CD4-positive, alpha-beta T cell treated with Interleukin-12 subunit alpha and Interleukin-12 subunit beta, for 1 hour (primary cell): ENCODE measurements around the gene JUN.

Experiments
- DNase-seq: peaks from one replicate; pipeline ENCODE4 v3.0.0-alpha.2; 2020

JUN gene

DNA sequence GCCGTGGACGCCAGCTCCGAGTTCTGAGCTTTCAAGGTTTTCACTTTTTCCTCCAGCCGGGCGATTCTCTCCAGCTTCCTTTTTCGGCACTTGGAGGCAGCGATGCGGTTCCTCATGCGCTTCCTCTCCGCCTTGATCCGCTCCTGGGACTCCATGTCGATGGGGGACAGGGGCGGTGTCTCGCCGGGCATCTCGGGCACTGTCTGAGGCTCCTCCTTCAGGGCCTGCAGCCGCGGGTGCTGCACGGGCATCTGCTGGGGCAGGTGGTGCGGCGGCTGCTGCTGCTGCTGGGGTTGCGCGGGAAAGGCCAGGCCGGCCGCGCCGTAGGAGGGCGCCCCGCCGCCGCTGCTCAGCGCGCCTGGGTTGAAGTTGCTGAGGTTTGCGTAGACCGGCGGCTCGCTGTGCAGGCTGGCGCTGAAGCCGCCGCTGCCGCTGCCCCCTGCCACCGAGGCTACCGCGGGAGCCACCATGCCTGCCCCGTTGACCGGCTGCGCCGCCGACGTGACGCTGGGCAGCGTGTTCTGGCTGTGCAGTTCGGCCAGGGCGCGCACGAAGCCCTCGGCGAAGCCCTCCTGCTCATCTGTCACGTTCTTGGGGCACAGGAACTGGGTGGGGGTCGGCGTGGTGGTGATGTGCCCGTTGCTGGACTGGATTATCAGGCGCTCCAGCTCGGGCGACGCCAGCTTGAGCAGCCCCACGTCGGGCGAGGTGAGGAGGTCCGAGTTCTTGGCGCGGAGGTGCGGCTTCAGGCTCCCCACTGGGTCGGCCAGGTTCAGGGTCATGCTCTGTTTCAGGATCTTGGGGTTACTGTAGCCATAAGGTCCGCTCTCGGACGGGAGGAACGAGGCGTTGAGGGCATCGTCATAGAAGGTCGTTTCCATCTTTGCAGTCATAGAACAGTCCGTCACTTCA, 1.4 kb downstream of the JUN start:
- DNase-seq = peak; percentile 60

DNA sequence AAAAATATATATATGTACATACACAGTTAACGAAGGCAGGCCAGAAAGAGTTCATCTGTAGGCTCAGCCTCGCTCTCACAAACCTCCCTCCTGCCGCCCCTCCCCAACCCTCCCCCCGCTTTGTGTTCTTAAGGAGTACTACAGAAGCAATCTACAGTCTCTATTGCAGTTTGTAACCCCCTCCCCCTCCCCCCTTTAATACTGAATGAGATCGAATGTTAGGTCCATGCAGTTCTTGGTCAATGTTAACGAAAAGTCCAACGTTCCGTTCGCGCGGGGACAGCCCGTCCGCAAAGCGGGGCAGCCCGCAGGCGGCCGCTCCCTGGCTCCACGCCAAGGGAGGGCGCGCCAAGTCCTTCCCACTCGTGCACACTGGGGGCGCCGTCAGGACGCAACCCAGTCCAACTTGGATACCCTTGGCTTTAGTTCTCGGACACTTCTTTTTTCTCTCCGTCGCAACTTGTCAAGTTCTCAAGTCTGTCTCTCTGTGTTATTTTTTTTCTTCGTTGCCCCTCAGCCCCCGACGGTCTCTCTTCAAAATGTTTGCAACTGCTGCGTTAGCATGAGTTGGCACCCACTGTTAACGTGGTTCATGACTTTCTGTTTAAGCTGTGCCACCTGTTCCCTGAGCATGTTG, 2.2 kb downstream of the JUN start:
- DNase-seq = peak; percentile 68

DNA sequence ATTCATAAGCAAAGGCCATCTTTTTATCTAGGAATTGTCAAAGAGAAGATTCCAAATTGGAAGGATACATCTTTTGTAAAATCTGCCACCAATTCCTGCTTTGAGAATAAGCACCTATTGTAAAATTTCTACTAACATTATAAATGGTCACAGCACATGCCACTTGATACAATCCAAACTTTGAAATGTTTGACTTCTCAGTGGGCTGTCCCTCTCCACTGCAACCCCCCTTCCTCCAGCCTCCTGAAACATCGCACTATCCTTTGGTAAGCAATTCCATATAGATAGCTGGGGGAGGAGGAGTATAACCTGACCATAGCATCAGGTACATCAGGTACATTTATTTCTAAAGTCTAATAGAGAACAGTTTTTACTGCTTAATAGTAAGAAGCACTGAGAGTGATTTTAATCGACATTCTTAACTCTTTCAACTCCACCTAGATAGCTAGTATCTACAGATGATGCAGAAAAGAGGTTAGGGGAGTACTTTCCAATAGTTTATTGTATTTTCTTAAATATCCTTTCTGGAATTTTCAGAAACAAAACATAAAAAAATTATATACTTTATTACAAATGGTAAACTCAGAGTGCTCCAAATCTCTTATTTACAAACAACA, 2.9 kb downstream of the JUN start:
- DNase-seq = peak; percentile 84

DNA sequence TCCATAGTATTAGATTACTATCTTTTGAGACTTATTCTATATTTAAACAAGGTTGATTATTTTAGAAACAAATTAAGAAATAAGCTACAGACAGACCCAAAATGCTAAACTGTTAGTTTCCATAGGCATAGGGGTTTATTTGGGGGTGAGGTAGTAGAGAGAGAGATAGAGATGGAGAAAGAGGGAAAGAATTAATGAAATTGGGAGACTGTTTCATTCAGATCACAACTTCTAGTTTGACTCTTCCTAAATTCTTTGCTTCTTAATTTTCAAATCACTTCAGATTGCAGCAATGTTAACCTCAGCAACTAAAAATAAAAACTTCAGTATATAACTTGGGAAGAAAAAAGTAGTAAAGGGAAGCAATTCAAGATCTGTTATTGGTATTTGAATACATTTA, 3.4 kb downstream of the JUN start:
- peak; percentile 63 for DNase-seq

DNA sequence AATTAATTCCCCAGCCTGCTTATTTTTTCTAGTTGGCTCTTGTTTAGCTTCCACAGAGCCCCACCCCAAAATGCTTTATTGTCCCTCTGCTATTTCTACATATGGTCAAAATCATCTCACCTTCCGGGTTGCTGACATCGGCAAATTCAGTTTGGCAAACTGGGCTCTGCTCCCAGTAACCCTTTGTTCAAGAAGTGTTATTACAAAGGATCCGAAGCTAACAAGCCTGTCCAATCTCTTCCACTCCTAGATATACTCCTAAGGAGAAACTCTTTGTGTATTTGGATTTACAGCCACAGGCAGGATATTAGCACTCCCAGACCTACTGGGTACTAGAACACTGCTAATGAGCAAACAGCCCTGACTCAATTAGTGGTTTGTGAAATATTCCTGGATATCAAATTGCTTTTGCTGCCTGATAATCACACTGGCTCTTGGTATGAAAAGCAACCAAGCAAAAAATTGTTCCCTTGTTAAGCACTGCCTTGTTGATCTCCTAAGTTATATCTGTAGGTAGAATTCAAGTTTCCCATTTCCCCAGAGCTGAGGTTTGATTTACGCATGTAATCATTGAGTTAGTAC, 4.0 kb downstream of the JUN start:
- peak; percentile 74 for DNase-seq

DNA sequence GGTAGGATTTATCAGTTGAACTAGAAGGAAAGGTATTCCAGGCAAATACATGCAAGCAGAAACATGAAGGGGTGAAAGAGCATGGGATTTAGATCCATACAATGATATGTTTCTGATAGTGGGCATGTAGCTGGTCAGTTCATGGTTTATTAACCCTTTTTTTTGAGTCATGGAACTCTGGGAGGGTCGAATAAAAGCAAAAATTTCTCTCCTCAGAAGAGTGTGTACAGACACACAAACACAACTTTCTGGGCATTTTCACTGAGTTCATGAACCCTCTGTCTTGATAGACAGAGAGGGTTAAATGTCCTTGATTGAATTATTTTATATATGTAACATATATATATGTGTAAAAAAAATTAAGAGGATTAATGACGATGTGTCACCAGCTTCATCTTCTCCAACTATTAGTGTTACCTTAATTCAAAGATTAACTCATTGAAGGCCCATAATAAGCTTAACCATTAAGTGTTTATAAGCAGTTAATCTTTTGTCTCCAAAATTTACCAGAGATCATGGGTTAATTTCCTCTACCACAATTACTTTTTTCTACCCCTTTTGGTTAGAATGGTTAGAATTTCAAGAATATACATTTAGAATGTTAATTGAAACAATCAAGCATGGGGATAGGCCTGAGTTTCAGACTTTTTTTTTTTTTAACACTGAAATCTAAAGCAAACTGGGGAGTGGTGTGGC, 4.6 kb downstream of the JUN start:
- no peak for DNase-seq

DNA sequence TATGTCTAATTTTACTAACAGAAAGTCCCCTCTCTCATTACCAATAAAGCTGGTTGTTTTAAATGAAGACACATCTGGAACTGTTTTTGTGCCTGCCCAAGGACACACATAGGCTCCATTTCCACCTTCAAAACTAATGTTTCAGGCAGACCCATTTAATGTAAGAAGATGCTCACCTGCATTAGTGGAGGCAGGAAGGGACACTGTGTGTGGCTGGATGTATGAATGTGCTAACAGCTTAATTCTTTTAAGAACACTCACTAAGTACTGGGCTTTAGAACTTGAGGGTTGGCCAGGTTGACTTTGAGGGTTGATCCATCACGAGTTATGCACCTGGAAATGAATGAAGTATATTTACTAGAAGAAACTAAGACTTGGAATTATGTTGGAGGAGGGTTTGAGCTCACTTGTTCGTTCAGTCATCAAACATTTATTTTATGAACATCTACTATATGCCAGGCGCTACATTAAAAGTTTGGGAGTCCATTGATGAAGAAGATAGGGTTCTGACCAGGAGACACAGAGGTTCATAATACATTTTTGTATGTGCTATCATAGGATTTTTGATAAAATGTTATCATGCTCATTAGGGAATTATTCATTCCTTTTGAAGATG, 5.4 kb downstream of the JUN start:
- peak; percentile 13 for DNase-seq

DNA sequence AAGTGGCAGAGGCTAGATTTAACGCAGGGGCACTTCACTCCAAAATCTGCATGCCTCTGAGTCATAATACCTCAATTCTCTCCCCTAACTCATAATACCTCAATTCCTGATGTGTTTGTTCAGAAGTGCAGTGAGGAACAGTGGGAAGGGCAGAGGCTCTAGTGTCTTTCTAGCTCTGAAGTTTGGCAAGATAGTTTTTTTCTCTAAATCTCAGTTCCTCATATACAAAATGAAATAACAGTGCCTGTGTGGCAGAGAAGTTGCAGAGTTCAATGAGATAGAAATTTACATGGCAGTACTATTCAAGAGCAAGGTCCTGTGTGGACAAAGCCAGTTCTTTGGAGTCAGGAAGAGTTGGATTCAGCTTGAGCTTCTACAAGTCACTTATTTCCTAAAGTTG, 9.8 kb downstream of the JUN start:
- DNase-seq = no peak

DNA sequence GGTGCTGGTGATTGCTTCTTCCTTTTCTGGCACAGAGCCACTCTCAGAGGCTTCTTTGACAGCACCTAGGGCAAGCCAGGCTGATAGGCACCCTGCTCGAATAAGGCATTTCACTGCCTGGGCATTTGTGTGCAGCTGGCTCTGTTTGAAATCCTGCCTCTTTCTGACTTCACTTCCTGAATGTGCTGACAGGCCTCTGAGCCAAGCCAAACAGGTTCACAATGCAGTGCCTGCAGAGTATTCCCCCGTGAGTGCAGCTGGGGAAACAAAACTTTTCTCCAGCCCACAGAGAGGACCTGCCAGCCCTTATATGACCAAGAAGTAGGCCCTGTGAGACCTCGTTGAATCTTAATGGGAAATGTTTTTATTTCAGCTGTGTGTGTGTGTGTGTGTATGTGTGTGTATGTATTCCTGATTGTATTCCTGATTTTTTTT, 10.4 kb downstream of the JUN start:
- DNase-seq = no peak

DNA sequence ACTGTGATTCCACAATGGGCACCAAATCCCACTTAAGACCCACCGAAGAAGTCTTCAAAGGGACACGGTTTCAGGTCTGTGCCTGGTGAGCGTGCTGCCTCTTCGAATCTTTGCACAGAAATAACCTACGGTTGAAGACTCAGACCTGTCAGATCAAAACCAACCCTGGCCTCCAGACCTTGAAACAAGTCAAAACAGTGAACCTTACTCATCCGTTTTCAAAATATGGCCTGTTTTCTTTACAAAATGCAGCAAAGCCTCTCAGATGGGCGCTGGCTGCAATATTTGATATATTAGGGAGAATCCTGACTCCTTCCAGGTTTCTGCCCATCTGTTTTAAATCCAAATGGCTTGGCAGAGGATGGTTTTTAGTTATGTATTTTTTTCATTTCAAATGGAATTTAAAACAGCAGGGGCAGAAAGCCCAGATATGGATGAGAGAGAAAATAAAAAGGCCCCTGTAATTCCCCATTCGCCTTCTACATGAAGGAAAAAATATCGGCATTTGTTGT, 14.0 kb downstream of the JUN start:
- no peak for DNase-seq

DNA sequence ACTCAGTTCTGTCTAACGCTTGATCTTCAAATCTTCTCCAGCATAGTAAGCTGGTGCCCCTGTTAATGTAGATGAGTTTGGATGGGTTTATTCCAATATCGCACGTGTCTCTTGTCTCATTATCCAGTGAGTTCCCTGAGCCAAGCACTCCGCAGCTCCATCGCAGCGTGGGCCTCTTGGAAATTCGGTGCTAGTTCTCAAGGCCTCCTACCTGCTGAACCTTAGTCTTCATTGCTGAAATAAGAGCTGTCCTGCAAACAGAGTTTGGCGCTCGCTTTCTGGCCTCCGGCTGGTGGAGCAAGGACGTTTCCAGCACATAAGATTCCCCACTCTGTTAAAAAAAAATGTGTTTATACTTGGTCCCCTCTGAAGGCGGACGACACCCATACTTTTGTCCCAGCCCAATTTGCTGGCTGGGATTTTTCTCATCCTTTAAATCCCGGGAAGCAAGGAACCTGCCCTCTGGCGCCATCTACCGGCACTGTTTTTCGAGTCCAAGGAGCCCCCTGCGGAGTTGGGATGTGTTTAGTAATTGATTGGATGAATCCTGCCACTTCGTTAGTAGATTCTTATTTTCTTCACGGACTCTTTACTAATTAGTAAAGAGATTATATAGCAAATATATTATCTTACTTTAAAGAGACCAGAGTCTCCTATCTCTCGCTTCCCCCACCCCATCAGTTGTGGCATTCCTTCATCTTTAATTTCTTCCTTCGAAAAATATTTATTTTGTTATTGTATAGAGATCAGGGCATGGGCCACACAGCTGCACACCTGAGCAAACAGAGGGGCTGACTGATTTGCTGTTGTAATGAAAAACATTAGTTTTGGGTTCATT, 14.7 kb downstream of the JUN start:
- DNase-seq = peak; percentile 35

DNA sequence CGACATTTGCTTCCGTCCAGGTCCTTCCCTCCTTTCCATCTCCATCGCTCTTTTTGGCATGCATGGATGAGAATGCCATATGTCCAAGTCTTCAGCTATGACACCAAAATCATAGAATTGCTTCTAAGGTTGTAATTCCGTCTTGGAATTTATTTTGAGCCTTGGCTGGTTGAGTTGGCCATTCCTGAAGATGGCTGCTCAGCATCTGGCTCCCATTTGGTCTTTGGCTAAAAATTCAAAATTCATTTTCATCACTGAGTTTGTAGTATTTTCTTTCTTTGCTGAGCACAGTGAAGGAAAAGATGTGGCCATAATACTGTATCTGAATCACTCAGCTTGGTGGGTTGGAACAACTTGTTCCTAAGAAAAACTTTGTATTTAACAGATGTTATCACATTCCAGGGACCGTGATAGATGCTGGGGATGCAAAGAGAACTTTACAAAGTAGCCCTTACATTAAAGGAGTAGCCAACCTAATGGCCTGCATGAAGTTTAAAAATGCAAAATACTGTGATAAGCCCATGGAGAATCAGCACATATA, 15.6 kb downstream of the JUN start:
- no peak for DNase-seq

DNA sequence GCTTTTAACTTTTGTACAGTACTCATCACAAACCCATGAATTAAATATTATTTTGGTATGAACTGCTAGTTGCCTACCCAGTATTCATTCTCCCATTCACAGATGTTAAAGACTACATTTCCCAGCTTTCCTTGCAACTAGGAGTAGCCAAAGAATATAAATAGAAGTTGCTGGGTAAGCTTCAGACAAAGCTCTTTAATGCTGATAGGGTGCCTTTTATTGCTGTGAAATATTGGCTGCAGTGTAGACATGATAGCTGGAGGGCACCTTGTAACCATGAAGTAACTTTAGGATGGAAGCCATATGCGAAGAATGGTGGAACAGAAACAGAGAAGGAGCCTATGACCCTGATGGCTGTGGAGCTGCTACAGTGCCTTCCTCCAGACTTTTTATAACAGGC, 16.7 kb downstream of the JUN start:
- DNase-seq = no peak

DNA sequence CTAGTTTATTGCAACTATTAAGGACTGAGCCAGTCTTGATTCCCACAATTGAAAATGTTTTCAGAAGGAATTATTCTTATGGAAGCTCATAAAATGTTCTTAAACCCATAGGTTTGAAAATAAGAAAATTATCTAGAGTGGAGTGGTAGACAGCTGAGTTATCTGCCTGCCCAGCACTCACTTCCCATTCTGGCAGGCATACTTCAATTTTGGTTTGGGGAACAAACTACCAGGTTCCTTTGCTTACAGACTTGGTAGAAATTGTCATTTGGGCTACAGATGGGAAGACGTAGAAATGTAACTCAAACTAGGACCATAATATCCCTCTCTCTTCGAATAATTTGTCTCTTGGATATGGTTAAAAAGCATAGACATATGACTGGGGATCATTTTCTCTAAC, 18.4 kb downstream of the JUN start:
- DNase-seq = no peak

DNA sequence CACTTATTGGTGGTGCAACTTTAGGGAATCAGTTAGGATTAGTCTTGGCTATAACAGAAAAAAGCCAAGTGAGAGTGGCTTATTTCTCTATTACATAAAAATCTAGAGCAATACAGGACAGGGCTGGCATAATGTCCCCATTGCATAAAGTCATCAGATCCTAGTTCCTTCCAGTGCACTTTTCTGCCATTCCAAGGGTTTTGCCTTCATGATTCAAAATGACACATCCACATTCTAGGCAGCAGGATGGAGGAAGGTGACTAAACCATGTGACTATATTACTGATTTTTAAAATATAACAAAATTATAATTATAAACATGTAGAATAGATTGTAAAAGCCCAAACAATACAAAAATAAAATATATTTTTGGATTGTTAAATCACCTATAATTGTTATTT, 18.8 kb downstream of the JUN start:
- no peak for DNase-seq

DNA sequence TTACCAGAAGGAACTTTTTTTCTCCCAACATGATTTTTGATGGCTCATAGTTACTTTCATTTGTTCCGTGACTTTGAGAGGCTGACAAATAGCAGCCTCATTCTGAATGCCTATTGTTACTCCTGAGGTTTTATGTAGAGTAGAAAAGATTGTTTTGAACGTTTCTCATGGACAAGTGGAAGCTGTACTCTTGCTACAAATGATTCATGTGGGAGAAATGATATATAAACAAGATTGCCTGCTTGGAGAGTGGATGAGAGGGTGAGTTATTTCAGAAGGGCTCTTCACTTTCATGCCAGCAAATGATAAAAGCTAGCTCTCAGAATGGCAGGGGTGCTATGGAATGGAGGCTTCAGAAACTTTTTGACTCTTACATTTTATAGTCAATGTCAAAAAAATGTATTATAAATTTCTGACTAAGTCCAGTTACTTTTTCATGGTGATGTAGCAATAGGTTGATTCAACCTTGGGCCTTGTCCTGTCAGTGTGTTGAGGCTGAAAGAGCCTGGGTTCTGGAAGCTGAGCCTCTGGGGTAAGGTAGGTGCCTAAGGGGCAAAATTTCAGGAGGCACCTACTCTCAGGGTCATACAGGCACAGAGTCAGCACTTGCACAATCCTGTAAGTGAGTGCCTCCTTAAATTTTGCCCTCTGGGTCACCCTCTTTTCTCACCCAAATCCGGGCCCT, 19.4 kb downstream of the JUN start:
- no peak for DNase-seq

DNA sequence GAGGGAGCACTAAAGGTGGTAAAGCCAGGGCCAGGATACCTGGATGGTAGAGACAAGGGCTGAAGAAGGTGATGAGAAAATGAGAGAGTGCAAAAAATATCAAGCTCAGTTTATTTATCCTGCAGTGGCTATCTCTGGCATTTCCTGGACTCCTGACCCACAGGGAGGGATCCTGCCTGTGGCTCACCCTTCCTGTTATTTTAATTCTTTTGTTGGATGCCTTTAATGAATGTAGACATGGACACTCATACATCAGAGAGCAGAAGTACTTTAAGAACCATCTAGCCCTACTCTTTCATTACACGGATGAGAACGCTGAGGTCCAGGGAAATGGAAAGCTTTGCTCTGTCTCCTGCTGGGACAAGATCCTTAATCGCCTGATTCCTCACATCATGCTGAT, 20.6 kb downstream of the JUN start:
- DNase-seq = no peak

DNA sequence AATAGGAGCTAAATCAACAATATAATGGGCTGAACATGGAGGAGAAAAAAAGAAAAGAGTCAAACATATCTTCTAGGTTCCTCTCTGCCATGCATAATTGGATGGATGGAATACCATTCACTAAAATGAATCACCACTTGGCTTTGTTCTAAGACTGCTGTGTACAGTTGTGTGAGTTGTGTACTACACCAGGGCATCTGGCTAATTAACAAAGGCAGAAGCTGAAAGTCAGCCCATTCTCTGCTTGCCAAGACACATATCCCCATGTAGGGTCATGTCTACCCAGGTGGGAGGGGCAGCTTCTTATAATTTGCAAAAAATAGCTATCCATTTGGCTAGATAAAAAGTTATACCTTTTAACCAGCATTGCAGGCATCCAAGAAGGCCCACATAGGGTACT, 21.0 kb downstream of the JUN start:
- no peak for DNase-seq

DNA sequence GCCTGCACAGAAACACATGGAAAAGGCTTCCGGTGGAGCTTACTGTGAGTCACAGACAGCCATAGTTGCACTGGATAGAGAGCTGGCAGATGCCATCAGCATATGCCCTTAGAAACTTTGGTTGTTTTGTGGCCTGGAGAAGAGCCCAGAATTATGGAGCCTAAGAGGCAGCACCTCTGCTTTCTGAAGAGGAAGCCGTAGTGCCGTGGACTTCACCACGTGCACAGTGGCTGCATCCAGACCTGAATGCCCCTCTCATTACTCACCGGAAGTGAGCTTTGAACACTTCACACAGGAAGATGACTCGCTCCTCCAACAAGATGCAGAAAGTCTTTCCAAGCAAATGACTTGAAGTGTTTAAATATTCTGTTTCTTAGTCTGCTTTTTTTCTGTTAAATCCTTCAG, 28.4 kb downstream of the JUN start:
- peak; percentile 46 for DNase-seq

DNA sequence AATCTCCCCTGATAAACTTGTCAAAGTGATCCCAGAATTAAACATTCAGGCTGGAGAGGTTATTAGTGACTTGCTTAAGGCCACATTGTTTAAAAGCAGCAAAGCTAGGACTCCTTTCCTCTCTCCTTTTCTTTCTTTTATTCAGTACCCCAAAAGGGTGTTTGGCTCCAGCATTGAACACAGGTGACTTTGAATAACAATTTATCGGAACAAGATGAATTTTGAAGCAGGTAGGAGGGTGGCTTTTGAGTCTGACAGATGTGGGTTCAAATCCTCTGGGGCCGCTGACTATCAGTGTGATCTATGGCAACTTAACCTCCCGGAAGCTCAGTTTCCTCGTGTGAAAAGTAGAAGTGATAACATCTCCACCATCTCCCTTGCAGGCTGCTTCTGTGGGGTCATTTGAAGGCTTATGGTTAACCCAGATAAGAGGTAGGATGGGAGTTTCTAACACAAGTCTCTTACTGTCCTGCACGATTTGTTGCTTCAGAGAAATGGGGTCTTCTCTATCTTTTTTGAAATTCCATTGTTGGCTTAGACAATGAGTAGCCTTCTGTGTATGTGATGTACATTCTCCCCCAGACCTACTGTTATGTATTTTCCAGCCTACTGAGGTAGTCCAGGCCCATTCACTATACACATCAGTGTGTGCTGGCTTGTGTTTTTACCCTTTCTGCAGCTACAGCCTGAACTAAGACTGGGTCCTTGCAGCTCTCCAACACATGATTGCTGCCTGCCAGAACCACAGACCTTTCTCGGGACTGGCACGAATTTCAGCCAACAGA, 29.0 kb downstream of the JUN start:
- DNase-seq = peak; percentile 58
